Activated T-cell treated with anti-CD3 and anti-CD28 coated beads, Interleukin-2, amount 50 U/mL, for 1 hour (primary cell): ENCODE measurements around the gene ROBO1.
"Not testable (repeated sequence)": the region's sequence is repeated elsewhere in the genome, so short reads cannot be mapped to it uniquely, and the experiment has no call there.

Experiments used
- DNase-seq: peaks from one replicate; pipeline ENCODE4 v3.0.0-alpha.2; 2020

Gene ROBO1

DNA sequence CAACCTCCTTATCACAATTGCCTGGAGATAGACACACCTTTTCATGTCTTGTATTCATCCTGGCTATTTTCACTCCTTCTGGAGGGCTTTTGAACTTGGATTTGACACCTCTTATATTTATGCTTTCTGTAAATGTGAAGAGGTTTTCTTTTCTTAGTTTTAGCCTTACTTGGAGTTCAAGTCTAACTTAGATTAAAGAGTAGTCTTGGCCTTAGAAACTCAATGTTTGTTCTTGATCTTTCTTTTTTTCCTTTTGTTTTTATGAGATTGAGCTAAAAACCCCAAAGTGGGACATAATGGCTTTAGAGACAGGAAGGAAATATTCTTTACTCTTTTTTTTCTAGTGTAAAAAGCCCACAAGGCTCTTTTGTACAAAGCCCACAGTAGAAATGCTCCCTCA lies 1054.9 kb downstream of the ROBO1 start:
- no peak for DNase-seq

DNA sequence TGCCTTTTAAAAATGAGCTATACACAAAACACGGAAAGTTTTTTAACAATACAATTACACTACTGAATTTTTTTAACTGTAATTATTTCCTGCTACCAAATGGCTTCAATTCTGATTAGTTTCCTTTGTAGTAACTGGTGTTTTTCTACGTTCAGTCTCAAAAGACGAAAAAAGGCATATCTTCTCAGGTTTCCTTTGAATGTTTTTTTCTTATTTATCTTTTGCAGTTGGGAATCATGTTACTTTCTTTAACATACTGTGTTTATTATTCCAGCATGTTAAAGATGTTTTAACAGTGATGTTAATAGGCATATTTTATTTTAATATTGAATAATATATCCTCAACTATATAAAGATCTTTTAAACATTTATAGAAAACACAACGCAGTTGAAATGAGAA lies 1055.5 kb downstream of the ROBO1 start:
- DNase-seq, result no peak

DNA sequence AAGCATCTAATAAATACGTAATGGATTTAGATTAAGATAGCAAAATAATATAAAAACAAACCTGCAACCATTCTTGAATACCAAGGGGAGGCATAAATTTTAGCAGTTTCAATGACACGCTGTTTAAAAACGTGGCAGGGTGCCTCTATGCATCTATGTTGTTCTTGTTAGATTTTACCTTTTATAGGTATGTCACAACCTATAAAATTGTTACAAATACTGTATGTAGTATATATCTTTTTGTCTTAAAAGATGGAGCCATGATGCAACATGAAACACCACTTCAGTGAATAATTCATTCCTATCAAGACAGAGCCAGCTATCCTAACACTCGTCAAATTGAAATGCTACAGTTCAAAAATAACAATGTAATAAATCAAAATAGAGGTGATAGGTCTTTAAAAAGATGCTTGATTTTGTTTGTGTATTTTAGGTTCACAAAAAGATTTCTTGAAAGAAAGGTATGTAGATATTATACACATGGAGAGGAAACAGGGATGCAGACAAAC lies 1059.2 kb downstream of the ROBO1 start:
- DNase-seq, result no peak

DNA sequence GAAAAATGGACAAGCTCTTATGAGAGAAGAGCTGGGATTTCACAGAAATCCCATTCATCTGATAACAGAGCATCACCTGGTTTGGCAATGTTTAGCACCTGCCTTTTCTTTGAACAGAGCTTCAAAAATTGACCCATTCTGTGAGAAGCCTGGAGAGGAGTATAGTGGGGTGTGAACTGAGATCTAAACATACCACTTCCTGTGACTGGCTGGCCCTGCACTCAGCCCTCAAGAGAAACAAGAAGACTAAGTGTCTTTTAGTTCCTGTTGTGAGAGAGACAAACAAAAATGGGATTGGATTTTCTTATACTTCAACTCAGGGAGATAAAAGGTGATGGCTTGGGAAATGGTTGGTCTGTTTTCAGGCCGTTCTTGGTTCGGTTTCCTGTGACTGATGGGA lies 1060.2 kb downstream of the ROBO1 start:
- no peak for DNase-seq

DNA sequence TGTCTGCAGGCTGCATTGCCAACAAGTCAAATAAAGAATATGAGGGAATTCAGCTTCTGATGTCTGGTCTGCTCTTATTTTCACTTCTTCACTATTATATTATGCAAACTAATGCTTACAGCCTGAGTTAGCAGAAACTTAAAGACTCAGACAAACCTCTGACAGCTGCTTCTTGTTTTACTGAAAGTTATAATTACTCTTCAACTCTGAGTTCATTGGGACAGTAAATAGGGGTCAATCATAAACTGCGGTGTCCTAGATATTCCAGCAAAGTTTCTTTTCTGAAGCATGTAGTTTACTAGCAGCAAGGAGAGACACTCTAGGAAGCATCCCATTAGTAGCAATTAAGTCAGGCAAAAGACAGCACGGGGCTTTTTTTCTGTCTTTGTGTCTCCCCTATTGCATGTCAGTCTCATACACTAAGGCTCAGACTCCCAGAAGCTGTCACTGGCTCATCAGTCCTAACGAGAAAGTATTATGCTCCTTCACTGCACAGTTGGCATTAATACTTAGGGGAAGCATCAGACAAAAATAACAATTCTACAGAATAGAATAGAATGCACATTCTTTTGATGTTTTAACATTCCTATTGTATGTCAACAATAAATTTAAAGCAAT lies 1060.8 kb downstream of the ROBO1 start:
- no peak for DNase-seq

DNA sequence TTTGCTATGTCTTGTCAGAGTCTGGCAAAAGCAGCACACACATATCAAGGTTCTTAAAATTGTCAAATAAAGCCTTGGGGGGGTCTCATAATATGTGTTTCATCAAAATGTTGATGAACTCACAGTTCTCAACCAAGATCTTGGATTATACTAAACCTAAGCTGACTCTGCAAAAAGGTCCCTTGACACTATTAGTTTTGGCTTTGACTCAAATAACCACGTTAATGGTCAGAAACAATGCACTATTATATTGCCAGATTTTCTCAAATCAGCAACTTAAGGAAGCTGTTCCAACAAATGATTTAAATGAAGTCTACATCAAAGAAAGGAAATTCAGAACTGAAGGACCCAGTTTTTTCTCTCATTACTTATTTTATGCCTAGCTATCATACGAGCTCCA lies 1063.9 kb downstream of the ROBO1 start:
- no peak for DNase-seq

DNA sequence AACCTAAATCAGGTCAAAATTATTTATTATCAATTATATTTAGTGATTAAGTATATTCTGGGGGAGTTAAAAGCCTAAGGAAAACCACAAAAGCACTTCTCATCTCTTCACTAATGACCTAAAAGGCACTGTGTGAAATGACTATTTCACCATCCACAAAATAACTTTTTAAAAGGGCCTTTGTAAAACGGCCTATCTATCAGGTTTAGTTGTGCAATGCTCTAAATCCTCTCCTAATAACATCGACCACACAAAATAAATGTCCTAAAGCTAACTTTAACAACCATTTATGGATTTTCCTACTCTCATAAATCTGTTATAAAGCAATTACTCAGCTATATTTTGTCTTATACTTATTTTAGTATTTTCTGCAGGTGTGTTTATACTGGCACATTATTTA lies 1066.3 kb downstream of the ROBO1 start:
- no peak for DNase-seq

DNA sequence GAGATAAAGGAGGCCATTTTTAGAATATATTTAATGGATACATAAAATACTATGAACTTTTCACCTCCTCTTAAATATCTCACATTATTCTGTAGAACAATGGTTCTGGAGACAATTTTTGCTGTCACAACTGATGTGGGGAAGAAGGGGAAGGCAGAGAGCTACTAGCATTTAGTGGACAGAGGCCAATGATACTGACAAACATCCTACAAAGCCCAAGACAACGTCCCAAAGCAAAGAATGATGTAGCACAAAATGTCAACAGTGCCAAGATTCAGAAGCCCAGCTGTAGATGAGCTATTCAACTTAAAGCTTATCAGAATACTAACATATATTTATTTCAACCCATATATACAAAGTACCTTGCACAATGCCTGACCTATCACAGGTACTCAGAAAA lies 1069.4 kb downstream of the ROBO1 start:
- no peak for DNase-seq

DNA sequence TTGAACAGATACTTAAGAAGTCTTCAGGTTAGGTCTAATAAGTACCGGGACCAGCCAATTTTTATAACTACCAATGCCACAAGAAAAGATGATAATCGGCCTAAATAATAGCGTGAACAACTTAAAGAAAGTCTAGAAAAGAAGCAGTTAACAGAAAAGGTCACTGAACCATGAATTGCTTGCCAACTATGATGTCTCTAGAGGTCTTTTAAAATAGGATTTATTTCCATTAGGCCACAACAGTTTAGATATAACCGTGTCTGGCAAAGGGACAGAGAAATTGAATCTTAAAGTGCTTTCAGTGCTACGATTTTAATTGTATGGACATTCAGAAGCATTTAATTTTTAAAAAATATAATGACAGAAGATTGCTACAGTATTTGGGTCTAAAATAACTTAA lies 1070.4 kb downstream of the ROBO1 start:
- DNase-seq, result no peak

DNA sequence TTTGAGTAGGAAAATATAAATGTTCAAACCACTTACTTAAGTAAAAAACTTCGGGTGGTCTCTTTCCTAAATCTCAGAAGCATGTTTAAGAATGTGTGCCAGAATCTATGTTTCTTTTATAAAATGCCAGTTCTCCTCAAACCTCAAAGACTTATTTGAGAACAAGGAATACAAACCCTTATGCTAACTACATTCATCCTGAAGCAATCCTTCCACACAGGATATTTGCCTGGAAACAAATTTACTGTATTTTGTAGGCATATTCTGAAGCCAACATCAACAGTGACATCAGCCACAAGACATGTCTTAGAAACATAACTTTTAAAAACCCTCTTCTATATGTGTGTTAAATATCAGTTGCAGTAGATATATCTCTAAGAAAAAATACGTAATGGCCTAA lies 1077.0 kb downstream of the ROBO1 start:
- DNase-seq, result no peak

DNA sequence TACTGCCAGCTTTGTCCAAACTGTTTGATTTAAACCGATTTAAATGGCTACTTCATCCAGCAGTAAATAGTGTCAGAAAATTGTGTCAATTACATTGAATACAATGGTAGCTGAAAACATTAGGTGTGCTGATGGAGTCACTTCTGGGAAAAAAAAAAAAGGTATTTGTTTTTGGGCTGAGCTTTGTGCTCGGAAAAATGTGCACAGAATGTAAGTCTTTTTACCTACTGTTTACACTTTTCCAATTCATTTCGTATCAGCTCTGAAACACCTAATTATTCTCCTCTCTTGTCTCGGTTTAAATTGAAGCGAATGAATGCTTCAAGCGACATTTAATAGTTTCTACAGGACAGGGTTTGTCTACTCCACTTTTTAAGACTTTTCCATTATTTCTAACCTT lies 1078.4 kb downstream of the ROBO1 start:
- DNase-seq, result no peak

DNA sequence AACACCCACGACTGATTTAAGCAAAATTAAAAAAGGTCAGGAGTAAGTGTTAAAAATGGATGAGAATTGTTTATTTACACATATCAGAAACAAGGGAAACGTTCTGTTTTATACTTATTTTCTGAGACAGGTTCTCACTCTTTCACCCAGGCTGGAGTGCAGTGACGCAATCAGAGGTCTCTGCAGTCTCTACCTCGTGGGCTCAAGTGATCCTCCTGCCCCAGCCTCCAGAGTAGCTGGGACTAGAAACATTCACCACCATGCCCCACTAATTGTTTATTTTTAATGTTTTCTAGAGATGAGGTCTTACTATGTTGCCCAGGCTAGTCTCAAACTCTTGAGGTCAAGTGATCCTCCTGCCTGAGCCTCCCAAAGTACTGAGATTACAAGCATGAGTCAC lies 1080.3 kb downstream of the ROBO1 start:
- no peak for DNase-seq

DNA sequence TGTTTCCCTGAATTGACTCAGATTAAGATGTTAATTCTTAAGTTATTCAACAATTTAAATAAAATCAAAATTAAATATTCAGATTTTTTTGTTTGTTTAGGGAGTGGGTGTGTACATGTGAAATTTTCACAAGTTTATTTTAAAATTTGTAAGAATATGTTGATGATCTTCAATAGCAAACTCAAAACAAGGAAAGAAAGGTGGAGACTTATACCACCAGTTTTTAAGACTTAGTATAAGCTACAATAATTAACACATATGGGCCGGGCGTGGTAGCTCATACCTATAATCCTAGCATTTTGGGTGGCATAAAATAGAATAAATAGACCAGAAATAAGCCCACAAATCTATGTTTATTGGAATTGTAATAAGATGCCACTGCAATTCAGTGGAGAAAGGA lies 1084.5 kb downstream of the ROBO1 start:
- no peak for DNase-seq

DNA sequence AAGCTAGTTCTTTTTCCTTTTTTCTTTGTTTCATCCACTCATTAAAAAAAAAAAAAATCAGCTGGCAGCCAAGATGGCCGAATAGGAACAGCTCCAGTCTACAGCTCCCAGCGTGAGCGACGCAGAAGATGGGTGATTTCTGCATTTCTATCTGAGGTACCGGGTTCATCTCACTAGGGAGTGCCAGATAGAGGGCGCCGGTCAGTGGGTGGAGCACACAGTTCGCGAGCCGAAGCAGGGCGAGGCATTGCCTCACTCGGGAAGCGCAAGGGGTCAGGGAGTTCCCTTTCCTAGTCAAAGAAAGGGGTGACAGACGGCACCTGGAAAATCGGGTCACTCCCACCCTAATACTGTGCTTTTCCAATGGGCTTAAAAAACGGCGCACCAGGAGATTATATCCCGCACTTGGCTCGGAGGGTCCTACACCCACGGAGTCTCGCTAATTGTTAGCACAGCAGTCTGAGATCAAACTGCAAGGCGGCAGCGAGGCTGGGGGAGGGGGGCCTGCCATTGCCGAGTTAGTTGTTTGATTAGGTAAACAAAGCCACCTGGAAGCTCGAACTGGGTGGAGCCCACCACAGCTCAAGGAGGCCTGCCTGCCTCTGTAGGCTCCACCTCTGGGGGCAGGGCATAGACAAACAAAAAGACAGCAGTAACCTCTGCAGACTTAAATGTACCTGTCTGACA lies 1092.5 kb downstream of the ROBO1 start:
- DNase-seq, result not testable (repeated sequence)

DNA sequence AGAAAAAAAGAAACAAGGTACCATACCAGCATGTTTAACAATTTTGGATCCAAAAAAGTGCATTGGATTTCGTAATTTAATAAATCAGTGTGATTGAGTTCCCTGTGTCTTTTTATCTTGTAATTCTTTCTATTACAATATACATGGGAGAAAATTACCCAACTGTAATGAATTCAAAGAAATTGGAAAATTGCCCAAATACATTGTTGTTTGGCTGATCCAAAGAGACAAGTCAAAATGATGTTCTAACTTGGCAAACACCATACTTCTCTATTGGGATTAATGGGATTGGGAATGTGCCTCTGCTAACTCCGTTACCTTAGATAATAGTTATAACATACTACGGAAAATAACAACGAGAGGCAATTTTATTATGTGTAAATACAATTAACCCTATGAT lies 1097.1 kb downstream of the ROBO1 start:
- DNase-seq, result no peak

DNA sequence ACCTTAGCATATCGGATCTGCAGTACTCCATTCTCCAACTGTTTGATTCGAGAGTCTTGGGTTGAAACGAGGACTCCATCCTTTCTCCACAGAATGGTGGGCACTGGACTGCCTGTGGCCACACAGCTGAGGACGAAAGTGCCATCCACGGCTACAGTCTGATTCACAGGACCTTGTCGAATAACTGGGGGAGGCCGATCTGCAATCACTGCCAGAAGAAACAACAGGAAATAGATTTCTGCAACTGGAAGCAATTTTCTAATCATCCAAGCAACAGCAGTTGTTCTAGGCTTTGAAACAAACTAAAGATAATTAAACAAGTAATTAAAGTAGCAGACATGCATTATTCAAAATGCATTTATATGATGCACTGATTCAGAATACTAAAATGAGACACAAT lies 1097.7 kb downstream of the ROBO1 start:
- DNase-seq, result no peak

DNA sequence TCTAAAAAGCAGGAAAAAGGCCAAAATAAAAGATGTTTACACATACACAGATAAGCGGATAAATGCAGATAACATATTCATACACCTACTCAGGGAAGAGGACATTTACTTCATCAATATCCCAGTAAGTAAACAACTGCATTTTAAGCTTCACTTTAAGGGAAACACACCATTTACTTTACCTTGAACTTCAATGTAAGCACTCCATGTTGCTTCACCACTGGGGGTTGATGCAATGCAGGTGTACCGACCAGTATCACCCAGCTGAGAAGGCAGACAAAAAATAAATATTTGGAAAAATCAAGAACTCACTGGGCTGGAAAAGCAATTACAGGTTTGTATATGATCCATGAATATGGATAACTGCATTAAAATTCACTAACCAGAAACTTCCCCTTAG lies 1099.5 kb downstream of the ROBO1 start:
- DNase-seq, result no peak

DNA sequence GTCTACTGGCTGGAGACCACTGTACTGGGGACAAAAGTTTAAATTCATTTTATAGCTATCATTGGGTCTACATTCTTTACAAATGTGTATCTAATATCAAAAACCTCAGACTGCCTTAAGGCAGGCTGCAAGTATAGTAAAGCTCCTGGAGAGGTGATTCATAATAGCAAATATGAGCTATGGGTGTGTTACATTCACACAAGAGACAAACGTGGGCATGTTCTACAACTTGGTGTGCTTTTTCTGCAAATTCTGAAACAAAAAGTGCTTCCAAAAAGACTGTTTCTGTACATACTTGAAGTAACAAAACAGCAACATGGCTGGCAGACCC lies 1101.4 kb downstream of the ROBO1 start:
- DNase-seq, result no peak

DNA sequence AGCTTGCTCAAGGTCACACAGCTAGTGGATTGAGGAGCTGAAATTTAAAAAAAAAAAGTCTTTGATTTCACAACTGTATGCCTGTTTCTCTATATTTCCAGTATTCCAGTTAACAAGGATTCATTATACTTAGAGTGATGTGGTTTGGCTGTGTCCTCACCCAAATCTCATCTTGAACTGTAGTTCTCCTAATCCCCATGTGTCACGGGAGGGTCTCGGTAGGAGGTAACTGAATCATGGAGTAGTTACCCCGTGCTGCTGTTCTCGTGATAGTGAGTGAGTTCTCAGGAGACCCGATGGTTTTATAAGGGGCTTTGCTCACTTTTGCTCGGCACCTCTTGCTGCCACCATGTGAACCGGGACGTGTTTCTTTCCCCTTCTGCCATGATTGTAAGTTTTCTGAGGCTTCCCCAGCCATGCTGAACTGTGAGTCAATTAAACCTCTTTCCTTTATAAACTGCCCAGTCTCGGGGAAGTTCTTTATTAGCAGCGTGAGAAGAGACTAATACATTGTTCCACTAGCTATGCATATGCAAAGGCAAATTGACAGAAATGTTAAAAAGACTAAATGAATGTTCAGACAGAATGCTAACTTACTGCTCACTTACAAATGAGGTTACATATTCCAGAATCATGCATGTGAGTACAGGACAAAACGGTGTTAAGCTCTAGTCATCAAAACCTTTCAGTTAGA lies 1101.9 kb downstream of the ROBO1 start:
- DNase-seq, result no peak

DNA sequence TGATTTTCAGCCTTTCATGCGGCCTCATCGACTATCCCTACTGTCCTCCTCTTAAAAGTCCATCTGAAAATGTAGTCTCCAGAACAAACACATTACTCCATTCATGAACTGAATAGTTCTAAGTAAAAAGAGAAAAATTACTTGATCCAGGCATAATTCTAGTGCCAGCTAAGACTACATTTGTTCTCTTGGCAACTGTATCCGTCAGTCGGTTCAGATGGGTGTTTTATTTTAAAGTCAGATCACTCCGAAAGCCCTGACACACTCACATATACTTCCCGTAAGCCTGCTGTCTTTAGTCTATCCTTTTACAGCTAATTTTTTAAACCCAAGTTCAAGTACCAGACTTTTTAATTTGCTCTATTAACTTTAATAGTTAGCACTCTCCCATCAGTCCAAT lies 1102.7 kb downstream of the ROBO1 start:
- DNase-seq, result no peak

DNA sequence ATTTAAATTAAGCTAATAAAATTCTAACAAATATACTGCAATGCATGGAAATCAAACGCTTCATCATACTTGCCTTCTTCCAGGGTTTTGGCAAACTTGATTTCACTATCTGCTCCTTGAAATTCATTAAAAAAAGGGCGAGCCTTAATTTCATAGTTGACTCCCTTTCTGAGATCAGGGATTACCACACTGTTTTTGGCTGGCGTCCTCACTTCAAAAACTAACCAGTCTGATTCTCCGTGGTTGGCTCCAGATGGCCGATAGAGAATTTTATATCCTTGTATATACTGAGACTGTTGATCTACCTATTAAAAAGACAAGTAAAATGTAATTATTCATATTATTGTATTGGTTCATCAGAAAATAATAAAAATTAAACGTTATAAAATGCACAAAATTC lies 1106.8 kb downstream of the ROBO1 start:
- DNase-seq, result no peak

DNA sequence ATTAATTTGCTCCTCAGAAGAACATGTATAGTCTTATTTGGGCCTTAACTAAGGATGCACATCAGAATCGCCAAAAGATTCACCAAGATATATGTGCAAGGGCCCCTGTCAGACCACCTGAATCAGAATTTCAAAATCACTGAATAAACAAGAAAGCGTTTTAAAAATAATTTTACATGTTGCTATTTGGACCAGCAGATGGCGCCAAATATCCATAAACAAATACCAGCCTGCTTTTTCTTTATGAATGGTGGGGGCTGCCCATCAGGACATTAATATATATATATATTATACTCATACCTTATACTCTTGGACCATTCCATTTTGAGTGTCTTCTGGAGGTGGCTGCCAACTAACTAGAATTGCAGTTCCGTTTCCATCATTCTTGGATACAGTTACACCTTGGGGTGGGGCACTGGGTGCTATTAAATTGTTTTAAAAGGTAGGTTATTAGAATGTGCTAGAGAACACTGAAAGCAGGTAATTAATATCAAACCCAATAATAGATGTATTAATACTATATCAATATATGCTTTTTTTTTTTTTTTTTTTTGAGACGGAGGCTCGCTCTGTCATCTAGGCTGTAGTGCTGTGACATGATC lies 1108.3 kb downstream of the ROBO1 start:
- no peak for DNase-seq

DNA sequence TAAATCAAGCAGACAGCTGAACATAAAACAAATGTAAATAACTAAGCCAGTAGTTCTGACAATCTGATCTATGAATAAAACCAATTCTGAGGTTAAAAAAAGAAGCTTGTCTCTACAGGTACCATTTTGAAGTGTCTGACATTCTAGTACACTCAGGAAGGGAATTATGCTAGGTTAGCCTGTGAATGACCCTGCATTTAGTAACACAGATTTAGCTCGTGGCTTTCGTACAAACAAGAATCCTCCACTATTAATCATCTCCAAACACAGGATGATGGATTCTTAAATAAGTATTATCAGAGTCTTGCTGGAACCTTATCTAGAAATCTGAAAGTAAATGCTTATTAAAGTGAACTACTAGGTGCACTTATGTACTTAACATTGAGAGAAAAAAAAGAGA lies 1120.1 kb downstream of the ROBO1 start:
- DNase-seq, result no peak
